IMR-90 (cell line): ENCODE data around the gene SSTR4. TPM values are rescaled to one million over a fixed set of nuclear protein-coding genes. Genes with fewer than 3 reads are reported as not detected.

Experiments
- ATAC-seq: fragments of 200-7000 bp; cut with Tn5 transposase; 2 replicates; pipeline ENCODE4 v1.9.1; 2020; ENCODE audit warnings: low read depth, mild to moderate bottlenecking, moderate library complexity
- BruUV-seq: library from RNA; stranded (reverse); fragments of 400-500 nt; replicated peaks from 2 replicates; lab custom pipeline; 2021; lab: Mats Ljungman, UMichigan
- CTCF ChIA-PET: fragments of 300-600 bp; formaldehyde crosslinking; extraction: SDS; loops from one replicate; lab custom pipeline; 2021; ENCODE audit warnings: antibody characterized with exemption; lab: Yijun Ruan, JAX
- POLR2A ChIA-PET: fragments of 300-600 bp; sonication (Branson Sonifier 250); formaldehyde crosslinking; loops from one replicate; lab custom pipeline; 2022; ENCODE audit warnings: antibody characterized with exemption; ENCODE audit not compliant: unreplicated experiment; lab: Charles Lee
- DNase-seq: peaks from one replicate; pipeline ENCODE4 v3.0.0; 2013
- H2AFZ ChIP-seq: replicated peaks from 2 replicates; pipeline ENCODE3; 2013; ENCODE audit warnings: low read length, mild to moderate bottlenecking; ENCODE audit not compliant: poor library complexity
- H2AK5ac ChIP-seq: 2 replicates; pipeline ENCODE4 v1.6.1; 2013; ENCODE audit warnings: low read depth, low read length, inconsistent platforms
- H2AK9ac ChIP-seq: replicated peaks from 2 replicates; pipeline ENCODE3; 2013; ENCODE audit warnings: mild to moderate bottlenecking, low read depth, low read length, moderate library complexity; ENCODE audit not compliant: poor library complexity
- H2BK120ac ChIP-seq: 2 replicates; pipeline ENCODE4 v1.6.1; 2013; ENCODE audit warnings: low read depth, low read length, inconsistent platforms
- H2BK15ac ChIP-seq: 3 replicates; pipeline ENCODE4 v1.6.1; 2013; ENCODE audit warnings: low read depth, low read length, inconsistent platforms
- H2BK20ac ChIP-seq: 2 replicates; pipeline ENCODE4 v1.6.1; 2013; ENCODE audit warnings: low read depth, mild to moderate bottlenecking, inconsistent platforms, low read length, moderate library complexity
- H2BK5ac ChIP-seq: 2 replicates; pipeline ENCODE4 v1.6.1; 2013; ENCODE audit warnings: mild to moderate bottlenecking, low read depth, low read length, inconsistent platforms; ENCODE audit not compliant: poor library complexity, severe bottlenecking
- H3K14ac ChIP-seq: replicated peaks from 2 replicates; pipeline ENCODE4 v1.6.1; 2013; ENCODE audit warnings: low read depth, low read length, inconsistent platforms
- H3K18ac ChIP-seq: 2 replicates; pipeline ENCODE4 v1.6.1; 2013; ENCODE audit warnings: low read depth, low read length, control low read depth
- H3K23ac ChIP-seq: 2 replicates; pipeline ENCODE4 v1.6.1; 2013; ENCODE audit warnings: low read depth, low read length, inconsistent platforms
- H3K27ac ChIP-seq: 2 replicates; pipeline ENCODE4 v1.5.1; 2013; ENCODE audit warnings: mild to moderate bottlenecking, control low read depth, low read length; ENCODE audit not compliant: insufficient read depth
- H3K27me3 ChIP-seq: 2 replicates; pipeline ENCODE4 v1.6.1; 2013; ENCODE audit warnings: low read length; ENCODE audit not compliant: control insufficient read depth, insufficient read depth
- H3K36me3 ChIP-seq: 2 replicates; pipeline ENCODE4 v1.6.1; 2013; ENCODE audit warnings: low read length, mixed read lengths; ENCODE audit not compliant: control insufficient read depth, insufficient read depth
- H3K4ac ChIP-seq: 2 replicates; pipeline ENCODE4 v1.6.1; 2013; ENCODE audit warnings: low read depth, low read length, inconsistent platforms
- H3K4me1 ChIP-seq: 2 replicates; pipeline ENCODE4 v1.6.1; 2013; ENCODE audit warnings: low read length, mixed read lengths; ENCODE audit not compliant: control insufficient read depth, insufficient read depth
- H3K4me2 ChIP-seq: 2 replicates; pipeline ENCODE4 v1.6.1; 2013; ENCODE audit warnings: low read depth, mild to moderate bottlenecking, control low read depth, low read length, moderate library complexity
- H3K4me3 ChIP-seq: 2 replicates; pipeline ENCODE4 v1.5.1; 2013; ENCODE audit warnings: low read depth, mild to moderate bottlenecking, control low read depth, low read length, moderate library complexity; ENCODE audit not compliant: insufficient read depth
- H3K56ac ChIP-seq: 2 replicates; pipeline ENCODE4 v1.6.1; 2013; ENCODE audit warnings: low read length, inconsistent platforms; ENCODE audit not compliant: insufficient read depth; ENCODE audit errors: extremely low read depth
- H3K79me1 ChIP-seq, 2 experiments: 2 replicates each; pipeline ENCODE4 v1.6.1; 2013; ENCODE audit warnings: low read length in 2 of 2, inconsistent platforms in 1 of 2, low read depth in 1 of 2
- H3K9ac ChIP-seq: 2 replicates; pipeline ENCODE4 v1.6.1; 2013; ENCODE audit warnings: low read depth, low read length, control low read depth
- H3K9me1 ChIP-seq: 2 replicates; pipeline ENCODE4 v1.6.1; 2013; ENCODE audit warnings: low read length, inconsistent platforms; ENCODE audit not compliant: insufficient read depth
- H3K9me3 ChIP-seq: 2 replicates; pipeline ENCODE4 v1.6.1; 2013; ENCODE audit warnings: low read length; ENCODE audit not compliant: control insufficient read depth, insufficient read depth
- H4K20me1 ChIP-seq: 2 replicates; pipeline ENCODE4 v1.6.1; 2013; ENCODE audit warnings: low read length, inconsistent platforms; ENCODE audit not compliant: insufficient read depth
- H4K5ac ChIP-seq: 2 replicates; pipeline ENCODE4 v1.6.1; 2013; ENCODE audit warnings: mild to moderate bottlenecking, low read depth, low read length, control low read depth
- H4K8ac ChIP-seq, 2 experiments: 2 replicates each; pipeline ENCODE4 v1.6.1; 2013; ENCODE audit warnings: low read depth in 2 of 2, low read length in 2 of 2, control low read depth in 1 of 2, inconsistent platforms in 1 of 2
- H4K91ac ChIP-seq: 2 replicates; pipeline ENCODE4 v1.6.1; 2013; ENCODE audit warnings: low read depth, low read length, inconsistent platforms; ENCODE audit not compliant: insufficient read depth
- CEBPB ChIP-seq: IDR thresholded peaks from 2 replicates; pipeline ENCODE4 v1.6.1; 2012; ENCODE audit warnings: low read depth, low read length, improper control_type of control experiment
- CHD1 ChIP-seq: IDR thresholded peaks from 2 replicates; pipeline ENCODE4 v1.6.1; 2012; ENCODE audit warnings: low read depth, low read length, improper control_type of control experiment
- FOS ChIP-seq: fragments of 150-350 bp; IDR thresholded peaks from 2 replicates; pipeline ENCODE4 v1.6.1; 2016; ENCODE audit warnings: low read depth, low read length
- POLR2A ChIP-seq: IDR thresholded peaks from 2 replicates; pipeline ENCODE4 v1.6.1; 2012; ENCODE audit warnings: mild to moderate bottlenecking, low read depth, low read length
- RAD21 ChIP-seq: IDR thresholded peaks from 2 replicates; pipeline ENCODE4 v1.6.1; 2012; ENCODE audit warnings: low read length, improper control_type of control experiment
- SMC3 ChIP-seq: fragments of 150-350 bp; IDR thresholded peaks from 2 replicates; pipeline ENCODE4 v1.6.1; 2016; ENCODE audit warnings: low read depth, mild to moderate bottlenecking, antibody characterized with exemption, low read length, moderate library complexity
- WGBS, 2 experiments: methylation state at CpG; one replicate each; pipeline versions ENCODE4 v1.1.5 to v1.1.7; 2013; ENCODE audit warnings: missing lambda C conversion rate in 2 of 2; ENCODE audit not compliant: insufficient read length in 1 of 2; ENCODE audit errors: extremely low coverage in 2 of 2; 5-methylcytosine and 5-hydroxymethylcytosine counted together
- dilution Hi-C: fragments of 300-500 bp; cut with HindIII; formaldehyde crosslinking; loops from one replicate; pipeline ENCODE4 v1.14.3; 2018; ENCODE audit warnings: low sequenced_read_pairs; ENCODE audit not compliant: unreplicated experiment
- in situ Hi-C: fragments of 300-500 bp; cut with MboI; formaldehyde crosslinking; loops from 3 replicates; pipeline ENCODE4 v1.14.3; 2019; ENCODE audit warnings: low sequenced_read_pairs, inconsistent platforms, mixed read lengths
- intact Hi-C: fragments of 100-400 bp; cut with micrococcal nuclease; formaldehyde crosslinking; loops from 2 replicates; pipeline ENCODE4 v1.10.0; 2022
- polyA plus RNA-seq, 3 experiments: library from polyadenylated mRNA; depleted of rRNA; stranded (reverse); fragments of >200 nt; gene quantifications; 2 replicates each; pipeline ENCODE4 v1.2.3, GENCODE V29; 2012; ENCODE audit warnings: low replicate concordance in 1 of 3
- total RNA-seq: library from RNA; depleted of rRNA; stranded (reverse); fragments of >200 nt; gene quantifications from 2 replicates; pipeline ENCODE4 v1.2.3, GENCODE V29; 2012
- TF ChIP-seq, protein P1 (sequence below): fragments of 150-350 bp; IDR thresholded peaks from 2 replicates; pipeline ENCODE4 v1.6.1; 2017; ENCODE audit warnings: mild to moderate bottlenecking, antibody characterized with exemption, low read length, low read depth

The SSTR4 gene
- total and polyA plus RNA-seq, 2 of the 4 experiments (the other 2 are of a cell fraction) = not detected

DNA sequence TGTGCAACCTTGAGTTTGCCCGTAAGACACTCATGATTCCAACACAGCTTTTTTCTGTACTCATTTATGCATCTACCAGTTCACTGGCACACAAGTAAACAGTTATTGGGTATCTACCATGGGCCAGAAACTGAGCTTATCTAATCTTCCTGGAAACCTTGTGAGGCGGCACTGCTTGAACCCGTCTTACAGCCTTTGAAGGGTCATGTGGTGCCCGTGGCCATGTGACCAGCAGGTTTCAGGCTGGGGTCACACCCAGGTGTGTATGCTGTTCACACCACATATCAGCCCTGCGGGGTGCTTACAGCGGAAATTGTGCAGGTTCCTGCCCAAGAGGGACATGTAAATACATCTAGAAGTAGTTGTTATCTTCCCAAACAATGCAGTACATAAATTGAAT, 8.3 kb downstream of the SSTR4 start:
- in situ Hi-C loops = no loop called here
- Histone ChIP-seq H2BK120ac (no peak overlapping the region), H2AFZ (no peak overlapping the region), H3K14ac (no peak overlapping the region), H3K9me3 (peaks cover 3% of the 10 kb centered on the region; the same call in 1 of the 2 replicates), H3K4ac (no peak overlapping the region), H3K27me3 (peaks cover 56% of the 10 kb centered on the region), H3K36me3 (no peaks in the 10 kb centered on the region), H3K79me1 (no peaks in the 10 kb centered on the region), H4K5ac (no peak overlapping the region), H3K4me2 (no peak overlapping the region), H3K18ac (no peak overlapping the region), H3K23ac (no peak overlapping the region), H2AK5ac (no peak overlapping the region), H2BK15ac (no peak overlapping the region), H3K9ac (no peak overlapping the region), H3K4me1 (no peaks in the 10 kb centered on the region; the same call in 1 of the 2 replicates), H2BK20ac (no peak overlapping the region), H4K8ac (no peak overlapping the region), H3K27ac (no peak overlapping the region), H3K9me1 (no peaks in the 10 kb centered on the region), H3K4me3 (no peak overlapping the region), H2BK5ac (no peak overlapping the region), H2AK9ac (no peak overlapping the region), H4K20me1 (no peaks in the 10 kb centered on the region), H4K91ac (no peak overlapping the region), H3K56ac (no peak overlapping the region)
- CTCF ChIA-PET = no interaction called here
- ATAC-seq = no peak
- DNase-seq = no peak
- no peak for TF ChIP-seq FOS
- TF ChIP-seq RAD21 = no peak
- no peak for TF ChIP-seq CHD1
- TF ChIP-seq CEBPB = no peak
- TF ChIP-seq, protein P1, sequence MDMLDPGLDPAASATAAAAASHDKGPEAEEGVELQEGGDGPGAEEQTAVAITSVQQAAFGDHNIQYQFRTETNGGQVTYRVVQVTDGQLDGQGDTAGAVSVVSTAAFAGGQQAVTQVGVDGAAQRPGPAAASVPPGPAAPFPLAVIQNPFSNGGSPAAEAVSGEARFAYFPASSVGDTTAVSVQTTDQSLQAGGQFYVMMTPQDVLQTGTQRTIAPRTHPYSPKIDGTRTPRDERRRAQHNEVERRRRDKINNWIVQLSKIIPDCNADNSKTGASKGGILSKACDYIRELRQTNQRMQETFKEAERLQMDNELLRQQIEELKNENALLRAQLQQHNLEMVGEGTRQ = no peak
- TF ChIP-seq POLR2A = no peak
- TF ChIP-seq SMC3 = no peak
- intact Hi-C loops = no loop called here
- dilution Hi-C loops = no loop called here
- POLR2A ChIA-PET = no interaction called here
- WGBS, 2 experiments = 86% methylated on average over 3 of the region's 6 CpGs; no CpG with 5 or more reads in 1 of the 2 experiments
- BruUV-seq = no TSS peak
